K562 (cell line): ENCODE data around the gene CSNK1A1. TPM values are rescaled to one million over a fixed set of nuclear protein-coding genes. Genes with fewer than 3 reads are reported as not detected.

Experiments used
- CEBPB ChIP-seq: fragments of 450-650 bp; IDR thresholded peaks from 2 replicates; pipeline ENCODE4 v1.6.1; 2016; ENCODE audit warnings: missing genetic modification characterization, missing compliant biosample characterization
- CHCHD3 ChIP-seq: fragments of 250-450 bp; sonication (Bioruptor Pico); IDR thresholded peaks from 2 replicates; pipeline ENCODE4 v2.1.2; 2022; ENCODE audit warnings: mild to moderate bottlenecking
- FIP1L1 ChIP-seq: fragments of 200-400 bp; formaldehyde crosslinking; IDR thresholded peaks from 2 replicates; pipeline ENCODE4 v1.6.1; 2018; ENCODE audit warnings: mild to moderate bottlenecking, low read depth, low read length; ENCODE audit not compliant: poor library complexity, severe bottlenecking
- FOS ChIP-seq: IDR thresholded peaks from 3 replicates; pipeline ENCODE4 v1.6.1; 2011; ENCODE audit not compliant: insufficient read length; ENCODE audit errors: extremely low read depth
- HDGF ChIP-seq: fragments of 450-650 bp; IDR thresholded peaks from 2 replicates; pipeline ENCODE4 v1.6.1; 2016
- KLF6 ChIP-seq: fragments of 250-450 bp; sonication (Bioruptor Pico); IDR thresholded peaks from 2 replicates; pipeline ENCODE4 v1.4.0; 2020; ENCODE audit warnings: mild to moderate bottlenecking, moderate library complexity, borderline replicate concordance
- MEIS2 ChIP-seq: fragments of 450-650 bp; IDR thresholded peaks from 2 replicates; pipeline ENCODE4 v1.6.1; 2014; ENCODE audit warnings: mild to moderate bottlenecking; ENCODE audit not compliant: partially characterized antibody
- NCOR1 ChIP-seq: fragments of 450-650 bp; IDR thresholded peaks from 2 replicates; pipeline ENCODE4 v1.6.1; 2016; ENCODE audit warnings: mild to moderate bottlenecking, moderate library complexity
- NR2C2 ChIP-seq, 2 experiments: fragments of 200-800 bp in 1 of 2; sonication (Bioruptor generic) in 1 of 2; sonication (generic) in 1 of 2; formaldehyde crosslinking in 1 of 2; IDR thresholded peaks; 2 replicates each; pipeline versions ENCODE4 v1.6.1 to v1.8.0; 2016 to 2022; ENCODE audit warnings: mild to moderate bottlenecking in 1 of 2, missing compliant biosample characterization in 1 of 2, missing genetic modification characterization in 1 of 2, missing genetic modification reagents in 1 of 2
- PHF21A ChIP-seq: fragments of 450-650 bp; IDR thresholded peaks from 2 replicates; pipeline ENCODE4 v1.6.1; 2017; ENCODE audit warnings: low read depth, borderline replicate concordance
- PRMT5 ChIP-seq: sonication (generic); formaldehyde crosslinking; IDR thresholded peaks from 2 replicates; pipeline ENCODE4 v1.5.0; 2020; ENCODE audit warnings: missing genetic modification reagents
- RAD51 ChIP-seq: fragments of 450-650 bp; IDR thresholded peaks from 2 replicates; pipeline ENCODE4 v1.7.1; 2016; ENCODE audit warnings: low read depth, mild to moderate bottlenecking, borderline replicate concordance
- SMAD2 ChIP-seq: fragments of 150-350 bp; IDR thresholded peaks from 2 replicates; pipeline ENCODE4 v1.6.1; 2014; ENCODE audit warnings: low read depth, mild to moderate bottlenecking, low read length
- SNAPC5 ChIP-seq: fragments of 250-450 bp; sonication (Bioruptor Pico); IDR thresholded peaks from 2 replicates; pipeline ENCODE4 v1.8.0; 2021; ENCODE audit warnings: moderate library complexity, mild to moderate bottlenecking, inconsistent platforms
- SRSF9 ChIP-seq: fragments of 200-400 bp; formaldehyde crosslinking; IDR thresholded peaks from 2 replicates; pipeline ENCODE4 v1.6.1; 2017; ENCODE audit warnings: low read depth, low read length, borderline replicate concordance
- U2AF1 ChIP-seq: fragments of 200-400 bp; formaldehyde crosslinking; optimal IDR thresholded peaks from 2 replicates; pipeline ENCODE3; 2017; ENCODE audit warnings: mild to moderate bottlenecking, low read depth, low read length, moderate library complexity
- ZFP36 ChIP-seq: fragments of 150-350 bp; IDR thresholded peaks from 2 replicates; pipeline ENCODE4 v1.6.1; 2018; ENCODE audit warnings: low read length, low read depth; ENCODE audit not compliant: partially characterized antibody
- ZNF133 ChIP-seq: fragments of 250-450 bp; sonication (Bioruptor Pico); IDR thresholded peaks from 2 replicates; pipeline ENCODE4 v1.4.0; 2020; ENCODE audit warnings: mild to moderate bottlenecking
- ZNF324 ChIP-seq: fragments of 250-450 bp; sonication (Bioruptor Pico); IDR thresholded peaks from 2 replicates; pipeline ENCODE4 v1.4.0; 2020; ENCODE audit warnings: mild to moderate bottlenecking
- ZNF444 ChIP-seq: fragments of 250-450 bp; sonication (Bioruptor Pico); IDR thresholded peaks from 2 replicates; pipeline ENCODE4 v1.4.0; 2020; ENCODE audit warnings: mild to moderate bottlenecking, moderate library complexity
- ZNF507 ChIP-seq: conservative IDR thresholded peaks from 2 replicates; pipeline ENCODE4 v1.6.1; 2017; ENCODE audit warnings: missing genetic modification characterization, missing compliant biosample characterization
- ZNF696 ChIP-seq: fragments of 250-450 bp; sonication (Bioruptor Pico); conservative IDR thresholded peaks from 2 replicates; pipeline ENCODE4 v1.4.0; 2020; ENCODE audit warnings: mild to moderate bottlenecking, moderate library complexity
- ZNF785 ChIP-seq: fragments of 250-450 bp; sonication (Bioruptor Pico); IDR thresholded peaks from 2 replicates; pipeline ENCODE4 v1.4.0; 2020; ENCODE audit warnings: mild to moderate bottlenecking
- ZZZ3 ChIP-seq: fragments of 450-650 bp; IDR thresholded peaks from 2 replicates; pipeline ENCODE4 v1.6.1; 2016; ENCODE audit warnings: antibody characterized with exemption, mild to moderate bottlenecking, moderate library complexity
- polyA plus RNA-seq, 8 experiments: library from polyadenylated mRNA; depleted of rRNA in 4 of 8; stranded (reverse) in 5 of 8; unstranded in 3 of 8; fragments of >200 nt; fragmentation: Nextera tagmentation in 2 of 8; fragmentation: Illumina TruSeq in 1 of 8; extraction: Ambion mirVana in 2 of 8; extraction: Trizol in 1 of 8; gene quantifications; 2 replicates each; pipeline versions ENCODE4 v1.2.1 to v1.2.3, GENCODE V29; 2011 to 2014; ENCODE audit warnings: inconsistent platforms in 1 of 8, missing spikeins in 1 of 8
- total RNA-seq, 7 experiments: library from RNA; depleted of rRNA in 6 of 7; stranded (reverse); fragments of >200 nt in 6 of 7; fragmentation: Illumina TruSeq in 2 of 7; extraction: Trizol in 2 of 7; gene quantifications; 2 replicates each; pipeline versions ENCODE4 v1.2.1 to v1.2.3, GENCODE V29; 2011 to 2021; ENCODE audit warnings: low replicate concordance in 1 of 7
- TF ChIP-seq, protein P1 (sequence below), 3 experiments: fragments of 200-800 bp in 1 of 3; sonication (Bioruptor generic) in 1 of 3; sonication (generic) in 1 of 3; formaldehyde crosslinking in 1 of 3; IDR thresholded peaks; 2 replicates each; pipeline versions ENCODE4 v1.6.1 to v1.8.0; 2016 to 2022; ENCODE audit warnings: mild to moderate bottlenecking in 2 of 3, missing compliant biosample characterization in 2 of 3, missing genetic modification characterization in 2 of 3, missing genetic modification reagents in 1 of 3
- TF ChIP-seq, protein P2 (sequence below): fragments of 450-650 bp; IDR thresholded peaks from 2 replicates; pipeline ENCODE4 v1.6.1; 2017; ENCODE audit warnings: antibody characterized with exemption

Gene CSNK1A1
- total and polyA plus RNA-seq, 9 of the 15 experiments (the other 6 are each of a cell fraction or from before 2014, with no cell fraction given), result 49.1 to 196 (median 154) TPM

DNA sequence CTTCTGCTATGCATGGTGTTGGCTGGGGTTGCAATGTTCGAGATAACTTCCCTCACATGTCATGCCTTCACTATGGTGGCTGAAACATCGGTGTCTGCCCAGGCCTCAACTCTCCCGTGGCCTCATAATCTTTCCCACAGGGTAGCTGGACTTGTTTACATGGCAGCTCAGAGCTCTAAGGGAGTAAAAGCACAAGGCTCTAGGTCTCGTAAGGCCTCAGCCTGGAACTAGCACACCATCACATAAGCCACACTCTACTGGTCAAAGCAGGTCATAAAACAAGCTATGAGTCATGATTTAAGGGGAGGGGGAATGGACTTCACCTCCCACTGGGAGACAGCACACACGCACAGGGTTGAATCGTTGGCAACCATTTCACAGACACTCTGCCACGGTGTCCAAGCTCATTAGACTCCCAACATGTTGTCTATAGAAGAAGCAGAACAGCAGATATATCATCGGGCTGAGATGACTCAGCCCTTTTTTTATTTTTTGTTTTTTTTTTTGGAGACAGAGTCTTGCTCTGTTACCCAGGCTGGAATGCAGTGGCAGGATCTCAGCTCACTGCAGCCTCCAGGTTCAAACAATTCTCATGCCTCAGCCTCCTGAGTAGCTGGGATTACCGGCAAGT lies 105.4 kb downstream of the CSNK1A1 start (continued):
- TF ChIP-seq, protein P1, sequence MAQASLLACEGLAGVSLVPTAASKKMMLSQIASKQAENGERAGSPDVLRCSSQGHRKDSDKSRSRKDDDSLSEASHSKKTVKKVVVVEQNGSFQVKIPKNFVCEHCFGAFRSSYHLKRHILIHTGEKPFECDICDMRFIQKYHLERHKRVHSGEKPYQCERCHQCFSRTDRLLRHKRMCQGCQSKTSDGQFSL (CRISPR knock-in tag; IDR thresholded peaks at IDR 0.05), result no peak
- TF ChIP-seq, protein P1 (tag; IDR thresholded peaks at IDR 0.05), result 0 out of 4 replicates have a peak, but pooled peaks of 1 of the 2 experiments have one; percentile 55
- peak; percentile 41 for TF ChIP-seq MEIS2
- no peak for TF ChIP-seq SRSF9
- no peak for TF ChIP-seq PRMT5 (CRISPR knock-in tag)
- no peak for TF ChIP-seq NR2C2 (CRISPR knock-in tag; IDR thresholded peaks at IDR 0.05)
- TF ChIP-seq NR2C2 (tag; IDR thresholded peaks at IDR 0.05), result peak; percentile 69
- no peak for TF ChIP-seq U2AF1
- TF ChIP-seq KLF6, result no peak; the same call in 1 of the 2 replicates
- TF ChIP-seq CHCHD3 (CRISPR knock-in tag), result no peak
- no peak for TF ChIP-seq ZNF133 (CRISPR knock-in tag)
- no peak for TF ChIP-seq ZNF785
- TF ChIP-seq SMAD2, result no peak
- no peak for TF ChIP-seq ZNF444 (CRISPR knock-in tag)
- no peak for TF ChIP-seq ZNF696 (CRISPR knock-in tag)
- TF ChIP-seq NCOR1, result no peak
- TF ChIP-seq CEBPB, result 0 out of 2 replicates have a peak, but pooled peaks have one; percentile 8
- no peak; the same call in 1 of the 2 replicates for TF ChIP-seq RAD51
- no peak for TF ChIP-seq ZNF507 (tag)
- TF ChIP-seq, protein P2, sequence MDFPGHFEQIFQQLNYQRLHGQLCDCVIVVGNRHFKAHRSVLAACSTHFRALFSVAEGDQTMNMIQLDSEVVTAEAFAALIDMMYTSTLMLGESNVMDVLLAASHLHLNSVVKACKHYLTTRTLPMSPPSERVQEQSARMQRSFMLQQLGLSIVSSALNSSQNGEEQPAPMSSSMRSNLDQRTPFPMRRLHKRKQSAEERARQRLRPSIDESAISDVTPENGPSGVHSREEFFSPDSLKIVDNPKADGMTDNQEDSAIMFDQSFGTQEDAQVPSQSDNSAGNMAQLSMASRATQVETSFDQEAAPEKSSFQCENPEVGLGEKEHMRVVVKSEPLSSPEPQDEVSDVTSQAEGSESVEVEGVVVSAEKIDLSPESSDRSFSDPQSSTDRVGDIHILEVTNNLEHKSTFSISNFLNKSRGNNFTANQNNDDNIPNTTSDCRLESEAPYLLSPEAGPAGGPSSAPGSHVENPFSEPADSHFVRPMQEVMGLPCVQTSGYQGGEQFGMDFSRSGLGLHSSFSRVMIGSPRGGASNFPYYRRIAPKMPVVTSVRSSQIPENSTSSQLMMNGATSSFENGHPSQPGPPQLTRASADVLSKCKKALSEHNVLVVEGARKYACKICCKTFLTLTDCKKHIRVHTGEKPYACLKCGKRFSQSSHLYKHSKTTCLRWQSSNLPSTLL, result no peak
- TF ChIP-seq ZFP36, result no peak
- TF ChIP-seq SNAPC5 (CRISPR knock-in tag), result no peak
- peak; percentile 46 for TF ChIP-seq FOS
- TF ChIP-seq ZZZ3, result no peak
- TF ChIP-seq HDGF, result no peak
- no peak for TF ChIP-seq FIP1L1
- TF ChIP-seq ZNF324 (CRISPR knock-in tag), result peak; percentile 9; the same call in 1 of the 2 replicates
- TF ChIP-seq PHF21A, result no peak
